Glomerular endothelial cell (primary cell): ENCODE results near the gene RPS23. TPM values are rescaled to one million over a fixed set of nuclear protein-coding genes. Genes with fewer than 3 reads are reported as not detected.
"Not testable (repeated sequence)": the region's sequence is repeated elsewhere in the genome, so short reads cannot be mapped to it uniquely, and the experiment has no call there.

ENCODE experiments used
- DNase-seq: peaks from one replicate; pipeline ENCODE4 v3.0.0-alpha.2; 2011; ENCODE audit warnings: low read depth, low spot score; ENCODE audit errors: extremely low read depth
- total RNA-seq: library from RNA; depleted of rRNA; stranded (reverse); fragments of >200 nt; gene quantifications from 2 replicates; pipeline ENCODE4 v1.2.3, GENCODE V29; 2015

RPS23 gene
- total RNA-seq, 1 donor from 2014 or later = 1,829 TPM

- DNase-seq = no peak
These were observed 12.8 kb upstream of the RPS23 start for GRCh38 chr5:82290908-82291307.

- DNase-seq = no peak
These were observed 11.9 kb upstream of the RPS23 start for GRCh38 chr5:82290005-82290404.

GRCh38 chr5:82287625-82288024 is 9.5 kb upstream of the RPS23 start:
- DNase-seq = no peak

GRCh38 chr5:82285206-82285605 is 7.1 kb upstream of the RPS23 start:
- DNase-seq = no peak

GRCh38 chr5:82283893-82284292 is 5.7 kb upstream of the RPS23 start:
- DNase-seq = no peak

- no peak for DNase-seq
These were observed 687 bp upstream of the RPS23 start for GRCh38 chr5:82278711-82279370.

GRCh38 chr5:82277613-82277986 is 554 bp downstream of the RPS23 start:
- no peak for DNase-seq

- DNase-seq = no peak
These were observed 1.1 kb downstream of the RPS23 start for GRCh38 chr5:82276800-82277612.

- DNase-seq = no peak
These were observed 2.9 kb downstream of the RPS23 start for GRCh38 chr5:82275216-82275664.

- no peak for DNase-seq
These were observed 3.6 kb downstream of the RPS23 start for GRCh38 chr5:82274343-82275211.

GRCh38 chr5:82273426-82273825 is 4.7 kb downstream of the RPS23 start:
- DNase-seq = not testable (repeated sequence)

- DNase-seq = not testable (repeated sequence)
These were observed 5.4 kb downstream of the RPS23 start for GRCh38 chr5:82272571-82273356.

GRCh38 chr5:82269363-82269762 is 8.8 kb downstream of the RPS23 start:
- DNase-seq = peak; percentile 55

GRCh38 chr5:82267297-82267933 is 10.7 kb downstream of the RPS23 start:
- DNase-seq = not testable (repeated sequence)

- no peak for DNase-seq
These were observed 13.1 kb downstream of the RPS23 start for GRCh38 chr5:82265047-82265446.

GRCh38 chr5:82259172-82259800 is 18.9 kb downstream of the RPS23 start:
- no peak for DNase-seq

GRCh38 chr5:82257729-82258128 is 20.4 kb downstream of the RPS23 start:
- no peak for DNase-seq

GRCh38 chr5:82257247-82257646 is 20.9 kb downstream of the RPS23 start:
- no peak for DNase-seq

- DNase-seq = no peak
These were observed 22.3 kb downstream of the RPS23 start for GRCh38 chr5:82255844-82256243.
